KOPT-K1 (cell line): Measurements from ENCODE around the gene WNT9B.
"Not testable (repeated sequence)": the region's sequence is repeated elsewhere in the genome, so short reads cannot be mapped to it uniquely, and the experiment has no call there.

Source experiments
- H3K27ac ChIP-seq: fragments of 200-600 bp; sonication (generic); 2 replicates; pipeline ENCODE4 v1.5.1; 2016; ENCODE audit warnings: antibody characterized with exemption, mild to moderate bottlenecking, low read depth, low read length; ENCODE audit not compliant: poor library complexity, severe bottlenecking
- H3K36me3 ChIP-seq: fragments of 200-600 bp; sonication (generic); 2 replicates; pipeline ENCODE4 v1.5.1; 2017; ENCODE audit warnings: antibody characterized with exemption, mild to moderate bottlenecking, low read length, moderate library complexity; ENCODE audit not compliant: insufficient read depth
- H3K9me3 ChIP-seq: fragments of 200-600 bp; sonication (generic); 2 replicates; pipeline ENCODE4 v1.5.1; 2017; ENCODE audit warnings: antibody characterized with exemption, low read length, mild to moderate bottlenecking; ENCODE audit not compliant: insufficient read depth, poor library complexity, severe bottlenecking

Gene WNT9B

GRCh38 chr17:46833840-46834208 lies 17.6 kb upstream of the WNT9B start:
- H3K36me3 ChIP-seq, result no peaks in the 10 kb centered on the region
- no peaks in the 10 kb centered on the region for H3K9me3 ChIP-seq
- H3K27ac ChIP-seq, result no peak overlapping the region

GRCh38 chr17:46834846-46835245 lies 16.5 kb upstream of the WNT9B start:
- Histone ChIP-seq H3K27ac (no peak overlapping the region), H3K36me3 (no peaks in the 10 kb centered on the region), H3K9me3 (no peaks in the 10 kb centered on the region)

DNA sequence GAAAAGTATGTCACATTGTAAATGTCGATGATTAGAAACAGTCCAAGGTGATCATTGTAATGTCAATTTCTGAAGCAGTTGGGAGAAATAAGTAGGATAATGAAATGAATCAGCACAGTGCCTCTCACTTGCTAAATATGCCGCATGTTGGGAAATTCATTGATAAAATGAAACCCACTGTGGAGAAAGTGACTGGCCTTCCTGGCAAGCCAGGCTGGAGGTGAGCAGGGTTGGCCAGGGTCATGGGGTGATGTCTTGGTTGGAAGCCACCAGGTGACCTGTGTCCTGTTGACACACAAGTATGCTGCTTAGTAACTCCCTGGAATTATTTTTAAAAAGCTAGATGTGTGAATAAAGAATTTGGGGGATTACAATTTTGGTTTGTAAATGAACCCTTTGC lies 14.9 kb upstream of the WNT9B start:
- Histone ChIP-seq H3K9me3 (peaks cover 8% of the 10 kb centered on the region), H3K36me3 (no peaks in the 10 kb centered on the region), H3K27ac (no peak overlapping the region)

- no peak overlapping the region for H3K27ac ChIP-seq
- no peaks in the 10 kb centered on the region for H3K36me3 ChIP-seq
- peaks cover 18% of the 10 kb centered on the region for H3K9me3 ChIP-seq
Observed at GRCh38 chr17:46837521-46837920, 13.9 kb upstream of the WNT9B start.

DNA sequence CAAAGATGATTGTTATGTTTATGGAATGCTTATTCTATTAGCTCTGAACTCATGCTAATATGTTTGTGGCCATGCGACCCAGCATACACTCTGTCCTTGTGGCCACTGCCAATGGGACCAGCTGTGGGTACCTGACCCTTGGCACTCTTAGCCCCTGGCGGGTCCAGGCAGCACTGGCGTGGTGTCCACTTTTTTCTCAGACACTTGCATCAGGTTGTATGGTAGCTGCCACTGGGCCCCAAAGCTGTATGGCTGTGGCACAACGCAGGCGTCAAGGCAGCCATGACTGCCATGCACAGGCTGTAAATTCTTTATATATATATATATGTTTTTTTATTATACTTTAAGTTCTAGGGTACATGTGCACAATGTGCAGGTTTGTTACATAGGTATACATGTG lies 12.2 kb upstream of the WNT9B start:
- Histone ChIP-seq H3K27ac (no peak overlapping the region), H3K9me3 (peaks cover 29% of the 10 kb centered on the region), H3K36me3 (no peaks in the 10 kb centered on the region)

GRCh38 chr17:46840596-46840995 lies 10.8 kb upstream of the WNT9B start:
- peaks cover 29% of the 10 kb centered on the region for H3K9me3 ChIP-seq
- not testable (repeated sequence) for H3K27ac ChIP-seq, H3K36me3 ChIP-seq

DNA sequence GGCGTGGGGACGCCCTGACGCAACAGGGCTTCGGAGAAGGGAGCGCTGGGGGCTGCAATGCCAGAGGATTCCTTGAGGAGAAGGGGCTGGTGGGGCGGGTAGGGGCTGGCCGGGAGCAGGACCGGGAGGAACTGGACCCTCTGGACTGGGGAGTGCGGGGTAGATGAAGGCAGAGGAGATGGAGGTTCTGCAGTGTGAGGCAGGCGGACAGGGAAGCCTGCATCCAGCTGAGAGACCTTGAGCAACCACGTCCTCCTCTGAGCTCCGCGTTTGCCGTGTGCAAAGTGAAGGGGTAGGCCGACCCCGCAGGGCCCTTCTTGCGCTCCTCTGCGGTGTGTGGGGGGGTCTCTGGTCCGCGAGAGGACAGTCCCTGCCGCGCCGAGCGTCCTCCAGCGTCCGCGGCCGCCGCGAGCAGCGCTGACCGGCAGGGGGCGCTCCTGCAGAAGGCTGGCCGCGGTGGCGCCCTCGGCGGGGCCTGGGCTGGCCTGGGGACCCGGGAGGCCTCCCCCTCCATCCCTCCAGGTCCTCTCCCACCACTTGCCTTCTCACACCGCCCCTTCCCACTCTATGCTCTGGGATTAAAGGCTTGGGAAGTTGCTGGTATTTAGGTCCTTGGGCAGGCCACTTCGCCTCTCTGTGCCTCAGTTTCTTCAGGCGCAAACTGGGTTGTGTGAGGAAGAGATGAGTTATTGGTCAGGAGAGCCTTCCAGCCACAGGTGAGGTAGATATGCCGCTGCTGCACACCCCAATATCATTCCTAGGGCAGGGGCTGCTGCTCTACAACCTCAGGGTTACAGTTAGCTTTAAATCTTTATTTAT lies 9.6 kb upstream of the WNT9B start:
- peaks cover 29% of the 10 kb centered on the region for H3K9me3 ChIP-seq
- H3K36me3 ChIP-seq, result no peaks in the 10 kb centered on the region
- H3K27ac ChIP-seq, result no peak overlapping the region

DNA sequence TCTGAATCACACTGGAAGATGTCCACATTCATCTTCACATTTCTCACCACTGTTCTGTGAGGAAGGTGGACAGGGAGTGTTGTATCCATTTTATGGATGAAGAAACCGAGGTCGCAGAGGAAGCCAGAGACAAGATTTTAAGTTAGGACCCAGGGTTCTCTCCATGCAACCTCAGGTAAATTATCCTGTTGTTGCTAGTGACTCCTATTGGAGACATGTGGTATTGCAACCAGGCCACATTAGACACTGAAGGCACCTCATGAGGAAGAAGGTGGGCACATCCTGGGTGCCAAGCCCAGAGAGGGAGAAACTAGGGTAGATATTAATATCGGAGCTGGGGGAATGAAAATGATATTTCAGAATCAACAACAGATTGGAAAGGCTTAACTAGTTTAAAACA lies 8.5 kb upstream of the WNT9B start:
- no peaks in the 10 kb centered on the region for H3K36me3 ChIP-seq
- peaks cover 29% of the 10 kb centered on the region for H3K9me3 ChIP-seq

GRCh38 chr17:46847204-46848191 lies 3.9 kb upstream of the WNT9B start:
- Histone ChIP-seq H3K27ac (no peak overlapping the region), H3K9me3 (peaks cover 12% of the 10 kb centered on the region), H3K36me3 (no peaks in the 10 kb centered on the region)

More for the DNA sequence above, 8.5 kb upstream of the WNT9B start:
- no peak overlapping the region for H3K27ac ChIP-seq

GRCh38 chr17:46848534-46848933 lies 2.8 kb upstream of the WNT9B start:
- Histone ChIP-seq H3K27ac (no peak overlapping the region), H3K9me3 (peaks cover 2% of the 10 kb centered on the region), H3K36me3 (no peaks in the 10 kb centered on the region)

GRCh38 chr17:46850688-46851028 lies 725 bp upstream of the WNT9B start:
- no peaks in the 10 kb centered on the region for H3K9me3 ChIP-seq
- H3K36me3 ChIP-seq, result no peaks in the 10 kb centered on the region
- H3K27ac ChIP-seq, result no peak overlapping the region

DNA sequence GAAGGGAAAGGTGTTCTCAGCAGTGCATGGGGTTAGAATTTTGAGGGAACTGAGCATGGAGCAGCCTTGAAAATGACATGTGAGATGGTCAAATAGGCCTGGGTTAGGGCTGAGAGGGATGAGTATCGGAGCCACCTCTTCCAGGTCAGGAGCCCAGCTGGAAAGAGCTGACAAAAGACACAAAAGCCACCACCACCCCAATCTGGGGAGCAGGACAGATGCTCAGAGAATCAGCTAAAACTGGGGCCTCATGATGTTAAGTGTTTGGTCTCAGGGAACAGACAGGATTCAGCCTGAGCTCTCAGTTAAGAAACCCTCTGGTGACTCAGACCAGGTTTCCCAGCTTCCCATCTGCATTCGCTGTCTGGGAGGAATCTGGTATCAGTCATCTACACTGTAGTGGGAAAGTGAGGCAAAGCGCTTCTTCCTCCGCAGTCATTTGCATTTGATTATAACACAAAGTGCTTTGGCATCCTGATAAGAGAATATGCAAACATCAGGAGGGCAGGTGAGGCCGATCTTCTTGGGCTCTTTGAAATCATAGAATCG lies 2.6 kb downstream of the WNT9B start:
- H3K36me3 ChIP-seq, result no peaks in the 10 kb centered on the region
- no peak overlapping the region for H3K27ac ChIP-seq
- no peaks in the 10 kb centered on the region for H3K9me3 ChIP-seq

GRCh38 chr17:46854515-46854914 lies 3.1 kb downstream of the WNT9B start:
- H3K36me3 ChIP-seq, result no peaks in the 10 kb centered on the region
- H3K27ac ChIP-seq, result no peak overlapping the region
- no peaks in the 10 kb centered on the region for H3K9me3 ChIP-seq

GRCh38 chr17:46854948-46855347 lies 3.6 kb downstream of the WNT9B start:
- no peaks in the 10 kb centered on the region for H3K9me3 ChIP-seq
- no peaks in the 10 kb centered on the region for H3K36me3 ChIP-seq
- H3K27ac ChIP-seq, result no peak overlapping the region

DNA sequence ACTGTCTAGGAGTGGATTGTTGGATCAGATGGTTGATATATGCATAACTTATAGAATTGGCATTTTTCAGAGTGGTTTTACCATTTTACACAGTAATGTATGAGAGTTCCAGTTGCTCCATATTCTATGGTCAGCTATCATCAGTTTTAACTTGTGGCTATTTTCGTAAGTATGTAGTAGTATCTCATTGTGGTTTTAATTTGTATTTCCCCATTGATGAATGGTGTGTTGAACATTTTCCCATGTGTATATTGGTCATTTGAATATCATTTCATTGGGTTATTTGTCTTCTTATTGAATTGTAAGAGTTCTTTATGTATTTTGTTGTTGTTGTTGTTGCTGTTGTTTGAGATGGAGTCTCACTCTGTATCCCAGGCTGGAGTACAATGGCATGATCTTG lies 6.2 kb downstream of the WNT9B start:
- Histone ChIP-seq H3K27ac (no peak overlapping the region), H3K9me3 (no peaks in the 10 kb centered on the region), H3K36me3 (no peaks in the 10 kb centered on the region)
